ENCODE data around the gene ELAC1. TPM values are rescaled to one million over a fixed set of nuclear protein-coding genes. Genes with fewer than 3 reads are reported as not detected.
A peak's percentile ranks its signal among the peaks of the same experiment; 100 is the strongest.

ELAC1 gene
- total and polyA plus RNA-seq, 2 of the 8 experiments (the other 6 are each of a cell fraction or from before 2014, with no cell fraction given) = 2.3 to 3.4 TPM

GRCh38 chr18:51029378-51029693, 61.5 kb downstream of the ELAC1 start:
- FAIRE-seq (no peak), DNase-seq (ENCODE audit: low read depth in 1 of 2, low spot score in 2 of 2) (no peak)
- CTCF ChIA-PET (ENCODE audit: partially characterized antibody) = interaction anchor here (1.0 to 1.2 kb wide), 3 partner anchors 13 to 209 kb away, joined by 3 to 4 read pairs (median 3); no protein-coding TSS in a partner anchor
- peak overlapping the region; percentile 73 for H2BK5ac ChIP-seq (ENCODE audit: low read depth, low read length)
- peaks cover 8 to 45% of the 10 kb centered on the region in 2 experiments for H3K79me2 ChIP-seq (ENCODE audit: control insufficient read depth in 1 of 2, insufficient read depth in 2 of 2, low read length in 2 of 2)
- 0 out of 2 replicates have a peak, but pooled peaks cover 2% of the 10 kb centered on the region for H3K79me1 ChIP-seq (ENCODE audit: low read depth, low read length)
- peaks cover 0 to 9% (median 1%) of the 10 kb centered on the region in 4 experiments; a peak in 2 of 8 replicates for H3K36me3 ChIP-seq (ENCODE audit: control insufficient read depth in 2 of 4, insufficient read depth in 4 of 4, low read length in 3 of 4)
- H4K20me1 ChIP-seq (replicated peaks in 1 of 2; ENCODE audit: control insufficient read depth in 1 of 2, insufficient read depth in 2 of 2, low read length in 2 of 2) = peaks cover 3% of the 10 kb centered on the region in 2 experiments
- no peak overlapping the region for H3K14ac ChIP-seq (ENCODE audit: insufficient read length)
- H2AFZ ChIP-seq (ENCODE audit: low read length) = peak overlapping the region; percentile 21; the same call in 1 of the 2 replicates
- H2AK5ac ChIP-seq (ENCODE audit: low read depth, low read length) = no peak overlapping the region
- WGBS, 2 experiments (ENCODE audit: extremely low coverage in 1 of 2, insufficient coverage in 1 of 2, insufficient read length in 1 of 2, insufficient replicate concordance in 2 of 2, low coverage in 1 of 2, low lambda C conversion rate in 2 of 2, missing lambda C conversion rate in 1 of 2) = 23% methylated on average over 10 of the region's 10 CpGs; no CpG with 5 or more reads in 1 of the 2 experiments
- peak overlapping the region; percentile 0 for H3K56ac ChIP-seq (replicated peaks; ENCODE audit: insufficient read length, low read depth, low read length)
- H3K18ac ChIP-seq (ENCODE audit: extremely low read depth, low read length) = peak overlapping the region; percentile 11; the same call in 1 of the 2 replicates
- H3K27me3 ChIP-seq (replicated peaks in 1 of 4; ENCODE audit: control insufficient read depth in 3 of 4, extremely low read depth in 1 of 4, insufficient read depth in 3 of 4, low read length in 3 of 4) = no peaks in the 10 kb centered on the region
- peak overlapping the region; percentile 51 to 88 (median 77) for H3K4me3 ChIP-seq (ENCODE audit: extremely low read depth in 1 of 4, insufficient read depth in 2 of 4, low read depth in 3 of 4, low read length in 4 of 4)
- H3K23me2 ChIP-seq (ENCODE audit: low read depth, low read length) = peaks cover 12% of the 10 kb centered on the region
- peaks cover 5 to 9% (median 7%) of the 10 kb centered on the region in 4 experiments; a peak in 4 of 7 replicates for H3K4me1 ChIP-seq (replicated peaks in 1 of 4; ENCODE audit: control insufficient read depth in 3 of 4, insufficient read depth in 4 of 4, low read length in 3 of 4)
- H3K9me3 ChIP-seq (ENCODE audit: insufficient read depth in 2 of 2, low read depth in 1 of 2, low read length in 1 of 2) = no peaks in the 10 kb centered on the region
- H3K27ac ChIP-seq (ENCODE audit: low read depth, low read length) = peak overlapping the region; percentile 63
- H2BK20ac ChIP-seq (ENCODE audit: low read length) = no peak overlapping the region
- H3K23ac ChIP-seq (ENCODE audit: insufficient read length) = no peak overlapping the region
- POLR2A ChIA-PET (ENCODE audit: partially characterized antibody) = interaction anchor here (0.8 to 4.0 kb wide), 13 partner anchors 9 to 167 kb away, joined by 3 to 25 read pairs (median 5); partner anchors contain the start of genes ELAC1 and ME2
- peak overlapping the region; percentile 24; the same call in 1 of the 2 replicates for H2BK15ac ChIP-seq (ENCODE audit: low read length)
- H4K5ac ChIP-seq (ENCODE audit: insufficient read length, low read depth, low read length) = peak overlapping the region; percentile 27
- H4K8ac ChIP-seq (ENCODE audit: extremely low read depth, insufficient read depth, low read length) = no peak overlapping the region; the same call in 1 of the 2 replicates
- peak overlapping the region; percentile 2 for H4K91ac ChIP-seq (replicated peaks; ENCODE audit: insufficient read length, low read length)
- peak overlapping the region; percentile 84 to 97 (median 92) for H3K9ac ChIP-seq (replicated peaks in 1 of 4; ENCODE audit: extremely low read depth in 1 of 4, low read depth in 3 of 4, low read length in 3 of 4)
- peak overlapping the region; percentile 1 for H2BK120ac ChIP-seq (replicated peaks; ENCODE audit: low read depth, low read length)
- peak overlapping the region; percentile 56; the same call in 1 of the 2 replicates for H2BK12ac ChIP-seq (ENCODE audit: low read depth, low read length)
- H3K4ac ChIP-seq (replicated peaks; ENCODE audit: insufficient read length, low read depth, low read length) = no peak overlapping the region
- H3K4me2 ChIP-seq (ENCODE audit: insufficient read depth in 1 of 2, low read depth in 2 of 2, low read length in 2 of 2) = peak overlapping the region; percentile 84 to 98
- TF ChIP-seq POLR2A (IDR thresholded peaks at IDR 0.05; ENCODE audit: control extremely low read depth in 1 of 2, low read depth in 2 of 2, low read length in 2 of 2) (no peak), SIX5 (IDR thresholded peaks at IDR 0.05; ENCODE audit: low read depth, low read length) (no peak), RNF2 (IDR thresholded peaks at IDR 0.05; ENCODE audit: borderline replicate concordance, low read depth, low read length, missing control alignments, poor library complexity, severe bottlenecking) (no peak), PHF8 (conservative IDR thresholded peaks at IDR 0.05; ENCODE audit: low read depth, low read length) (no peak), CREB1 (IDR thresholded peaks at IDR 0.05) (no peak), BACH1 (IDR thresholded peaks at IDR 0.05; ENCODE audit: low read length) (no peak), ASH2L (IDR thresholded peaks at IDR 0.05; ENCODE audit: low read length) (no peak), BRCA1 (IDR thresholded peaks at IDR 0.05; ENCODE audit: low read depth, low read length) (no peak), SIN3A (conservative IDR thresholded peaks at IDR 0.05 in 1 of 2, IDR thresholded peaks at IDR 0.05 in 1 of 2; ENCODE audit: low read depth in 1 of 2, low read length in 2 of 2) (no peak), RBBP5 (IDR thresholded peaks at IDR 0.05; ENCODE audit: borderline replicate concordance, low read depth, low read length) (no peak), GABPA (IDR thresholded peaks at IDR 0.05; ENCODE audit: borderline replicate concordance, insufficient read depth, low read length) (no peak), ZNF274 (IDR thresholded peaks at IDR 0.05; ENCODE audit: borderline replicate concordance, extremely low read depth, low read length) (no peak), SP1 (IDR thresholded peaks at IDR 0.05; ENCODE audit: low read depth, low read length) (no peak), CHD2 (IDR thresholded peaks at IDR 0.05; ENCODE audit: low read length) (no peak)

Data from H1 (cell line).